ENCODE results near the gene DMAP1.

The DMAP1 gene

GRCh38 chr1:44228218-44228617 is 14.9 kb downstream of the DMAP1 start:
- no peak for DNase-seq

GRCh38 chr1:44229435-44230167 is 16.3 kb downstream of the DMAP1 start:
- DNase-seq = no peak

- no peak for DNase-seq
Observed at GRCh38 chr1:44230796-44231195, 17.5 kb downstream of the DMAP1 start.

- no peak for DNase-seq
Observed at GRCh38 chr1:44233593-44233992, 20.3 kb downstream of the DMAP1 start.

DNA sequence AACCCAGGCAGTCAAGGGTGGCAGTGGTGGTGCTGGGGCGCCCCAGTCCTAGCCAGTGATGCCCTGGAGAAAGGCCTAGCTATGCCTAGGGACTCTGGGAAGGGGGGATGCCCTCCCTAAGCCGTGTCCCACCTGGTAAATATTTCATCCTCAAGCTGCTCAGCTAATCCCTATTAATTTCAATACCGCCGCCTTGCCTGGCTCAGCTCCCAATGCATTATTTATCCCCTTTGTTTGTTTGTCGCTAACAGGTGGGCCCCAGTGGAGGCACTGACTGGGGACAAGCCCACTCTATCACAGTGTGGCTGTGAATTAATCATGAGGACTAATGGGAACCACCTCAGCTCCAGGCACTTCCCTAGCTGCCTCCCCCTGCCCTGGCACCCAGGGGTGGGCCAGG is 22.5 kb downstream of the DMAP1 start:
- no peak for DNase-seq

DNA sequence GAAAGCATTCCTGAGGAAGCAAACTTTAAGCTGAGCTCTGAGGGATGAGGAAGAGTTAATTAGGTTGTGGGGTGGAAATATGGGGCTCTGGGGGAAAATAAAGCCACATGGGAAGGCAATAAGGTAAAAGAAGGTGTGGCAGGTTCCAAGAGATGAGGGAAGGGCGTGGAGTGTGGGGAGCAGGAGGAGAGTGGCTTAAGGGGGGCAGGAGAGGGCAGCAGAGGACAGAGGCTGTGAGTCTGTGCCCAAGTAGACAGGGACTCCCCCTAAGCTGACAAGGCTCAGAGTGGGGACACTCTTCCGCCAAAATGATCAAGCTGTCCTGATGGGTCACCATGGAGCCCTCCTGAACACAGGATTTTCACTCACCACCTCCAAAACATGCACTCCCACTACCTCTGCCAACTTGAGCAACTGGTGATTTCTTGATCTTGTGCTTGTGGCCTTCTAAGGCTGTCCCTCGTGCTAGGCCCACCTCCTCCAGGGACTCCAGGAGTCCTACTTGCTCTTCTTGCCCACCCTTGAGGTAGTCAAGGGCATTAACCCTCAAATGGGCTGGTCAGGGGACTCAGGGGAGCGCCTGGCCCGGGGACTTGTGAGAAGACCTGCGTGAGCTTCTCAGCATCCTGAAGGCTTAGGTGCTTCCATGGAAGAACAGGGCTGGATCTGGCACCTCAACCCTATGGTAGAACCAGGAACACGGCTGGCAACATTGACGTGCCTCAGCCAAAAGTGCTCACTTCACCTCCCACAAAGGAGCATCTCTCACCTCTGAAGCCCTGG is 23.4 kb downstream of the DMAP1 start:
- DNase-seq = no peak

DNA sequence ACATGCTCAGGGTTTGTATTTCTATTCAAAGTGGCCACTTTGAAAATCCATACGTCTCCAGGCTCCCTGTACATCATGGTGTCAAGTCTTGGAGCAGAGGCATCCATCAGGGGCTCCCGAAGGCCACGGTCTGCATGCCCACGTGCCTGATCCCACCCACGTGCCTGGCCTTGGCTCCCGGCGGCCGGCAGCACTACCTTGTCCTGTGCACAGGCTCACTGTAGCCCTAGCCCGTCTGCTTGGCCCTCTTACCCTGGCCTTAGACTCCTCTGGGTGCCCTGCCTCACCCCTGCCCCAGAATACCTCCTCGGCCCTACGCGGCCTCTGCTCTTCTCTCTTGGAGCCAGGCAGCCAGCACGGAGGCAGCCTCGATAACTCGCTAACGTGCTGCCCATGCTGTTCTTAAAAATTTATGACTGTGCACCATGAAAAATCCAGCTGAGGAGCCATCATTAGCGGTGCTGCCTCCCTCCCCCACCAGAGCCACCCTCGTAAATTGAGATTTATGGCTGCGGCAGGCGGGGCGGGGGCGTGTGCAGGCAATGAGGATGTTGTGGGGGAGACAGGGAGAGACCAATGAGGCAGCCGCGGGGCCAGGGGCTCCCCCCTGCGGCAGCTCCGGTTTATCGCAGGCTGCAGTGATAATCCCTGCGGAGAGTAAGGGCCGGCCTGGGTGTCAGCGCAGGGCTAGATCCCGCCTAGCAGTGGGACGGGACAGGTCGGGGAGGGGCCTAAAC is 24.6 kb downstream of the DMAP1 start:
- DNase-seq = no peak

DNA sequence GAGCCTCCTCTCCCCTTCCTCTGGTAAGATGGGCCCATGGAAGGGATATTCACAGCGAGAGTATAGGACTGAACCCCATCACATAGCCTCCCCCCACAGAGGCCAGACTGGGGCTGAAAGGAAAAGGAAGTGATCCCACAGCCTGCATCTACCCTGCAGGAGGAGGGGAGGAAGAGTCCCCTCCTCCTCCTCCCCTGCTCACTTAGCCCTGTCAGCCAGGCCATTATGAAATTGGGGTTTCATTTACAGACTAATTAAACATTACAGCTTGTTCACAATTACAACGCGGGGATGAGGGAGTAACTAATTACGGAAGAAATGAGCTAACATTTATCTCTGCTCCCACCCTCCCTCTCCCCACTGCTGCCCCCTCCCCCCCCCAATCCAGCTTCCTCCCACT is 25.4 kb downstream of the DMAP1 start:
- no peak for DNase-seq

GRCh38 chr1:44239331-44239960 is 26.2 kb downstream of the DMAP1 start:
- no peak for DNase-seq

GRCh38 chr1:44239961-44240371 is 26.7 kb downstream of the DMAP1 start:
- DNase-seq = no peak

- no peak for DNase-seq
Observed at GRCh38 chr1:44240802-44241671, 27.8 kb downstream of the DMAP1 start.

DNA sequence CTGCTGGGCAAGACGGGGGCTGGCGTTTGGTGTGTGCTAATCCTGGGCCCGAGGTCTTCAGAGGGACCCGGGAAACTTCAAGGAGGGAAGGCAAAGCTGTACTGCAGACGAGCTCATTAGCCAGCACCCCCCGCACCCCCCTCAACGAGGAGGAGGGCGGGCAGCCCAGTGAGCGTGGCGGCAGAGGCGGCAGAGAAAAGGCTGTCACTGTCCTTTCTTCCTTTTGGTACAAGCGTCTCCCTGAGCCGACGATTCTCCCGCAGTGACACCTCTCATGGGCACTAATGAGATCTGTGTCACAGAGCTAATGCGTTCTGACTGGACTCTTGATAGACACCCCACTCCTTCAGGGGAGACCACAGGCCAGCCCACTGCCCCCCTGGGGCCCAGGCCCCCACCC is 29.5 kb downstream of the DMAP1 start:
- no peak for DNase-seq

DNA sequence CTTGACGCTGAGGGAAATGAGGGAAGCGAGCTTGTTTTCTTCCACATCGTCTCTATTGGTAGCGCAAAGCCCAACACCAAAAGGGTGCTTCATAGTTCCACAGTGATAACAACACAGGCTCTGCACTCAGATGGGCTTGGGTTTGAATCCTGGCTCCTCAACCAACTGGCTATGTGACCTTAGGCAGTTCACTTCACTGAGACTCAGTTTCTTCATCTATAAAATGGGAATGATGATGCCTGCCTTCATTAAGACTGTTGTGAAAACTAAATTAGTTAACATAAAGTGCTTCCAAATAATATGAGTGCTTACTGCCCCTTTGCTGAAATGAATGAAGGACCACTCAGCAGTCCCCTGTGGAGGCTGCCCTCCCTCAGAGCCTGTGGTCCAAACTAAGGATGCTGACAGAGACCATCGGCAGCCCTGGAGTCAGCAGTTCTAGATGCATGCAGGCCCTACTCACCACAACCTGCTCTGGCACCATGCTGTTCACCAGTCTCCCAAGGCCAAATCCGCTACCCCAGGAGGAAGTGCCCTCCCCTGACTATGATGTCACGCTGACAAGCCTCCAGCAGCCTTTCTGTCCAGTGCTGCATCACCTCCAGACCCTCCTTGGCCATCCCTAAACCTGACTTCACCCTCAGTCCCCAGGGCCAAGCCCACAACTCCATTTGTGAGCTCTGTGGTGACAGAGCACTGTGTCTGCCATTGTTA is 30.7 kb downstream of the DMAP1 start:
- no peak for DNase-seq

DNA sequence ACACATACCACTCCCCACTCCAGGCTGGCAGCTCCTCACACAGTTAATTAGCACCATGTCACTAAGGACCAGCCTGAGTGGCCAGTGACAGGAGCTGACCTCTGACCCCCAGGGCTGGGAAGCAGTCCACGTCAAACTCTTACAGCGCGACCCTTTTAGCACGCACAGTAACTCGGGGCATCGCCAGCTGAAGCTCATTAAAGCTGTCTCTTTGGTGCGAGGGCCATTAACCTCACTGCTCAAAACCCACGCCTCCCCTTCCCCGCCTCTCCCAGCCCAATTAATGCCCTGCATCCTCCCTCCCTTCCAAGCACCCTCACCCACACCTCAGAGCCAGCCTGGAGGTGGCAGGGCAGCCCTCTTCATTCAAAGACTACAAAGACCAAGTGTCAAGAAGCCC is 31.7 kb downstream of the DMAP1 start:
- DNase-seq = no peak

DNA sequence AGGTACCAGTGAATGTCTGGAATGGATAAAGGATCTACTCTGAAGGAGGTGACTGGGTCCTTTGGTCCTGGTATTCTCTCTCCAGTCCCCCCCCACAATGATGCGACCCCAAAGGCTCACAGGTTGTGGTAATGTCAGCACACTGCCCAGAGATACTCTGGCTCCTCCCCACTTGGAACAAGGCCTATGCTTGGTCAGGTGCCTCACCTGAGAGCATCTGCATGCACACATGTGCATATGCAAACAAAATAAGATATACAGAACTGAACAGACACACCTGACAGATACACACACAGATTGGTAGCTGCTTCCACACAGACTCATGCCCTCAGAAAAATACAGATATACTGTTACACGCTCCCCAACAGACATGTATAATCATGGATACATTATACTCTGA is 33.5 kb downstream of the DMAP1 start:
- DNase-seq = no peak

GRCh38 chr1:44249543-44249942 is 36.3 kb downstream of the DMAP1 start:
- no peak for DNase-seq

- no peak for DNase-seq
Observed at GRCh38 chr1:44250068-44250781, 37.0 kb downstream of the DMAP1 start.

DNA sequence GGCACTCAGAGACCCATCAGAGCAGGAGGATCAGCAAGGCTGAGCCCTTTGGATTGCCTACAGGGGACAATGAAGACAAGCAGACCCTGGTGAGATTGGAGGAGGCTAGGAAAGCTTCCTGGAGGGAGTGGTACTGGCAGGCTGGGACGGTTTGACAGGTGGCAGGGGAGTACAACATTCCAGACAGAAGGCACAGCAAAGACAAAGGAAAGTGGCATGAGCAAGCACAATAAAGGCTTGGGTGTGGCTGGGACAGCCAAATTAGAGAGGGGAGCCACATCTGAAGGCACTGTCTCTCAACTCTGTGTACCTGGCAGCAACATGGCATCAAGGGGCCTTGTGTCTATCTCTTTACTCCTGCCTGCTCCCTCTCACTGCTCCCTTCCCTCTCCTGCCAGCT is 38.2 kb downstream of the DMAP1 start:
- no peak for DNase-seq

DNA sequence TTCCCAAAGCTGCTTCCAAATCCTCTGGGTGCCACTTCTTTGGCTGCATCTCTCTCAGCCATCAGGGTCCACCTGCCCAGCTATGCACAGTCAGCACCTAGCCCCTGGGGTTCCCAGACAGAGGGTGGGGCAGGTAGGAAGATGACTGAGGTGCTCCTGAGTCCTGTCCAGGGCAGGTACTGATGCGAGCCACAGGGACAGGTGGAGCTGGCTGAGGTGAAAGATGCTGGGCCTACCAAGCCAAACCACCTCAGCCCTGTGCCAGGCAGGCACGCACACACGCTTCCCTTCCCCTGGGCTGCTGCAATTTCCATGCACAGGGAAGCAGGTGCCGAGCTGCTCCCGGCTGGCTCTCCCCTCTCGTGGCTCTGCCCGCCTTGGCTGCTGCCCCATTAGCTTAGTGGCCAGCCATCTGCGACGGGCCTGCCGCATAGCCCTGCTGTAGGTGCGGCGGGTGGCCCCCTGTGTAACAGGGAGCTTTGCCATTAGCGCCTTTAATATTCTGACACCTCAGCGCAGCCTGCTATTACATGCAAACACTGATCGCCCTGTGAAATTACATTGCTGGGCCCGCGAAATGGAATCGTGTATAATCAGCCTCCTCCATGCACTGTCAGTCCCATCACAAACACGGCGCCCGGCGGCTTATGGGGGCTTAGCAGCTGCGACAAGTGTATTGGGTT is 38.9 kb downstream of the DMAP1 start:
- no peak for DNase-seq

DNA sequence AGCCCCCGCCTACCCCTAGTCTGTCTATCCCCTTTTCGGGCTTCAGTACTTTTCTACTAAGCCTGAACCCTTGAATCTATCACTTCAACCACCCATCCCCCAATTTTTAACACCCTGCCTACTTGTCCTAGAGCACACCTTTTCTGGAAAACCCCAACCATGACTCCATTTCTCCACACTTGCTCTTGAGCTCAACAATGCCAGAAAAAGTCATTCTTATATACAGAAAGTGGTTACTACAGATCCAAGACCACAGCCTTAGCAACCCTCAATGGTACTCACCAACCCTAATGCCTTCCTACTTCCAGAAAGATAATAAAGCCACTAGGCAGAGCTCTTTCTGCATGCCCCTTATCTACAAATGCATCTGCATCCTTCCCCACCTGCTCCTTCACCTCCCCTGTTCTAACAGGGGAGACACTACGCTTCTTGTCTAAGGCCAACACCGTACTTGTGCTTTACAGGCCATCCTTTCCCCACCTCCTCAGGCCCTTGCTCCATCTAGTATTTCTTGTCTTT is 41.2 kb downstream of the DMAP1 start:
- DNase-seq = no peak
